Dermis blood vessel endothelial cell (primary cell): ENCODE measurements around the gene MYZAP. TPM values are rescaled to one million over a fixed set of nuclear protein-coding genes. Genes with fewer than 3 reads are reported as not detected.

Experiments used
- DNase-seq: peaks from one replicate; pipeline ENCODE4 v3.0.0; 2010
- total RNA-seq: library from RNA; depleted of rRNA; stranded (reverse); fragments of >200 nt; gene quantifications from 2 replicates; pipeline ENCODE4 v1.2.3, GENCODE V29; 2014

The MYZAP gene
- total RNA-seq, 1 donor from 2014 or later = 82.5 TPM

- DNase-seq = no peak
Measured at GRCh38 chr15:57562196-57562769, 29.4 kb upstream of the MYZAP start.

- peak; percentile 59 for DNase-seq
Measured at GRCh38 chr15:57563416-57563815, 28.3 kb upstream of the MYZAP start.

- no peak for DNase-seq
Measured at GRCh38 chr15:57565311-57565710, 26.4 kb upstream of the MYZAP start.

DNA sequence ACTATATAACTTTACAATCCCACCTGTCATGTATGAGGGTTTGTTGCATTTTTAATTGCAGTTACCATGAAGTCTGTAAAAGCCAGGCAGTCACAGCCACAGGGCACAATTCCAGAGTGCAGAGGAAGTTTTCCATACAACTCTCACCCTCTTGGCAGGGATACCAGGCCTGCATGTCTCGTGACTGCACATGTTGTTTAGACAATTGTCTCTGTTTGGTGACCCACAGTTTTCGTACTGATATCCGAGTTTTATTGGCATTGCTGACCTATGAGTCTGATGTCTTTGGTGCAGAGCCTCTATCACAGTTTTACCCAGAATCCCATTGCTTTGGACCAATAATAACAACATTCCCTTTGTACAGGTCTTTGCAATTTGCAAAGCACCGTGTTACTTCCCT, 24.9 kb upstream of the MYZAP start:
- peak; percentile 78 for DNase-seq

DNA sequence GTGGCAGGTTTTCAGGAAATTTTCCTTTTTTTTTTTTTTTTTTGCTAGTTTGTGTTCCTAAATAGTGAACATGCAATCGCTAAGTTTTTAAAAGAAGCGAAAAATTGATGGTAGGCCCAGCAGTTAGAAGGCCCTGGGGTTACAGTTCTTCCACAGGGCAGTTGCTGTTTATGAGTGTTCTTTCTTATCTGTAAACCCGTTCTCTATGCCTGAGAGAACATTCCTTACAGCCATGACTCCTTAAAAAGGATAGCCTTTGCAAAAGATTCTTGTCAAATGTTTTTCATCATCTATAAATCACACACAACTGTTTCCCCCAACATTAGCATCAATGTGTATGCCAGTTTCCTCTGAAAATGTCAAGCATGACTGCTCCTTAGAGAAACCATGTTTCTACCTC, 23.8 kb upstream of the MYZAP start:
- no peak for DNase-seq

GRCh38 chr15:57568299-57568698, 23.4 kb upstream of the MYZAP start:
- DNase-seq = no peak

- no peak for DNase-seq
Measured at GRCh38 chr15:57570340-57570739, 21.4 kb upstream of the MYZAP start.

DNA sequence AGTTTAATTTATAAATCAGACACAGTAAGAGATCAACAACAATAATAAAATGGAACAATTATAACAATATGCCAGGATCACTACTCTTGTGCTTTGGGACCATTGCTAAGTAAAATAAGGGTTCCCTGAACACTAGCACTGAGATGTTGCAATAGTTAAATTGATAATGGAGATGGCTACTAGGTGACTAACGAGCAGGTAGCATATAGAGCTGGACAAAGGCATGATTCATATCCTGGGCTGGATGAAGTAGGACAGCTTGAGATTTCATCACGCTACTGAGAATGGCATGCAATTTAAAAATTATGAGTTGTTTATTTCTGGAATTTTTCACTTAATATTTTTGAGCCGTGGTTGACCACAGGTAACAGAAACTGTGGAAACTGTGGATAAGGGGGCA, 20.7 kb upstream of the MYZAP start:
- peak; percentile 67 for DNase-seq

DNA sequence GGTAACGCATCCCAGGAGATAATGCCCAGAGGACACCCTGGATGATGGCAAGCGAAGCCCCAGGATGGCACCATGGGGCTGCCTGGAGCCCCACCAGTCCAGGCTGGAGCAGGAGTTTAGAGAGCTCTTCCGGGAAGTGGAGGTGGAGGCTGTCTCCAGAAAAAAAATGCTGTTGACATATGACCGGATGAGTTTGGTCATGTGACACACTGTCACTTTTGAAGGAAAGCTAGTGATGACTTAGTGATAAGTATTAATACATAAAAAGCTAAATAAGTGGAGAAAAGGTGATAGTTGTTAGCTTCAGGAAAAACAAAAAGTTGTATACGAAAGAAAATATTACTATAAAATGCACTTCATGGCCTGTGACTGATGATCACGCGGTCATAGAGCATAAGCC, 20.0 kb upstream of the MYZAP start:
- no peak for DNase-seq

DNA sequence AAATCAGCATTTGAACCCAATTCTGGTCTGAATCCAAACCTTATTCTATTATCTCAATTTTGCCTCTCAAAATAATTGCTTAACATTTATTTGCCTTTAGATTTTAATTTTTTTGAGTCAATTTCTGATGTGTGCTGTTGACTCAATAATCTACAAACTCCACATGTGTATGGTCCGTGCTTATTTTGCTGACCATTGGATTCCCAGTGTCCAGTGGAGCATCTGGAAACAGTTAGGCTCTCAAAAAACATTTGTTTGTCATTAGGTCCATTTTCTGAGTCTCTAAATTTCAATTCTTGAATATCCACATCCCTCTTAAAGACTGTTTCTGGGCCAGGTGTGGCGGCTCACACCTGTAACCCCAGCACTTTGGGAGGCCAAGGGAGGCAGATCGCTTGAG, 19.2 kb upstream of the MYZAP start:
- DNase-seq = no peak

DNA sequence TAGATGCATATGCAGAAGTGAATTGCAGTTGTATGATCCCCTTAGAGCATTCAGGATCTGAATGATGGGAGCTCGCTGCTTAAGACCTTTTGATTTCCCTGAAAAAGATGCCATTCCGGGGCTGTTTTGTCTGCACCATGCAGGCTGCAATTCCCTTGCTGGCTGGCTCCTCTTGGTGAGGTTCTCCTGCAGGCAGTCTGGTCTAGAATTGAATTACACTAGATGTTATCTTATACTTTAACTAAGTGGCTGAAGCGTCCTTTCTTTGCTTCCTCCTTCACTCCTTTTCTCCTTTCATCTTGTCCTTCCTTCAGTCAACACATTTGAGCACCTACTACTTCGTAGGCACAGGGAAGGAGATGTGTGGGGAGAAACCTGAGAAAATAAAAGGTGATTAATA, 18.6 kb upstream of the MYZAP start:
- no peak for DNase-seq

DNA sequence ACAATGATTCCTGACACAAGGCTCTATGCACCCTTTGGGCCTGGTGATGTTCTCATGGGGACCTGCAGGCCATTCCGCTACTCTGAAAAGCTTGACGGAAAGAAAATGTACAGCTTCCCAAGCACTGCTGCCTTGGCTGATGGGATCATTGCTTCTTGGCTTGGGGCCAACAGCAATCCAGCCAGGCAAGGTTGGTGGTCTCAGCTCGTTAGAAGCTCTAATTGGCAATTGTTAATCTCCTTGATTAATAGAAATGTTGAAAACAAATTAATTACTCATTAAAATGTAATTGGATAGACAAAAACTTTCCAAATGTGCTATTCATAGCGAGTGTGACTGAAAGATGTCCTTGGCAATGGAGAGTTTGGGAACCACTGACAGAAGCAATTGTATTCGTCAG, 16.3 kb upstream of the MYZAP start:
- DNase-seq = no peak

- peak; percentile 85 for DNase-seq
Measured at GRCh38 chr15:57578288-57578900, 13.3 kb upstream of the MYZAP start.

GRCh38 chr15:57580428-57580827, 11.3 kb upstream of the MYZAP start:
- no peak for DNase-seq

DNA sequence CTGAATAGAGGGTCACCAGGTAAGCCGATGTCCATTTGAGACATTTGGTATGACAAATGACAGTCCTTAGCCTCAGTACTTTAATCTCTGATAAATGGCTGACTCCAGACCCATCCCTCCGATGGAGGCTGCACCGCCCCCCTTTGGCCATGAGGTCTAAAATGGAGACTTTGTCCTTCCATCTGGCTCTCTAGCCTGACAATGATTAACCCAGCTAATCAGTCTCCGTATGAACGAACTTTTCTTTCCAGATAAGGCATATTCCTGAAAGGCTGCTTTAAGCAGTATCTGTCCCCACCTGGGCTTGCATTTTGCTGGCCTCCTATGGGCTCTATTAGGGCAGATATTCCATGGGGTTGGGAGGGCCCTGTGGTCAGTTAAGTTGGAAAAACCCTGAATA, 10.8 kb upstream of the MYZAP start:
- no peak for DNase-seq

GRCh38 chr15:57582090-57582489, 9.6 kb upstream of the MYZAP start:
- DNase-seq = no peak

DNA sequence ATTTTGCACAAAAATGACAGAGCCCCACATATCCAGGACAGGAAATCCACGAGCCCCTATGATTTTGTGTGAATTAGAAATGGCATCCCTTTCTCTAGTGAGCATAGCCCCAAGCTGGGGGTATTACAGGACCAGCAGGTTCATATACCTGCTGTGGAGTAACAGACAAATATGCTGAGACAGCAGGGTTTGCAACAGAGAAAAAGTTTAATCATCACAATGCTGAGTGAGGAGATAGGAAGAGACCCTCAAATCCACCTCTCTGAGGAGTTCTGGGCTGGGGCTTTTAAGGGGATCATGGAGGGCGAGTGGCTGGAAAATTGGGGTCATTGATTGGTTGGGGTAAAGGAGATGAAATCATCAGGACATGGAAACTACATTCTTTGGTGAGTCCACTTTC, 8.4 kb upstream of the MYZAP start:
- no peak for DNase-seq

GRCh38 chr15:57583720-57584119, 8.0 kb upstream of the MYZAP start:
- no peak for DNase-seq

DNA sequence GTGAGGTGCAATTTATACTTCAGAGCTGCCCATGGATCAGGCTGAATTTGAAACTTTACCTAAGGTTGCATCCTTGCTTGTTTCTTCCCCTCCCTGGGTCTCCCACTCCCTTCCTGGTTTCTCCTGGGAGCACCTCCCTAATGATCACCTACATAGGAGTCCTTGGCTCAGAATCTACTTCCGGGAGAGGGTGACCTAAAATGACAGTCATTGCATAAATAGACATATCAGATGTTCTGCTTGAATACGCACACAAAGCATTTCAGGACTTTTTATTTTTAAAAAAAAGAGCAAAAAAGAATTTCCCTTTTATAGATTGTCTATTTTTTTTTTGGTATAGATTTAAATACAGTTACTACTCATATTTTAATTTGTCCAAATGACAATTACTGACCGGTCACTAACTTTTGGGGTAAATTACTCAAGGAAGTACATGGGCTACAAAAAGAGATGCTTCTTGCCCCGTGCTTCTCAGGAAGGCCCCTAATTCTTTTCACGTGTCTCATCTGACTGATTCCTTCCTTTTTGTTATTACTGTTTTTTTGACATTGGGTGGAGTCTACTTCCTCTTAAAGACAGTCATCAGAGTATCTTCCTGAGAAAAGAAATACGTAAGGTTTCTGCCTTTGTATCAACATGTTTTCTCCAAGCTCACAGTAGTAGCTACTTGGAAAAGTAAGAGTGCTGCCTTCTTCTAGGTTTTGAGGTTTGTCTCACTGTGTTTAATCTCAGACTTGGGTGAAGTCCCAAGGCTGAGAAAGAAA, 4.9 kb upstream of the MYZAP start:
- no peak for DNase-seq

DNA sequence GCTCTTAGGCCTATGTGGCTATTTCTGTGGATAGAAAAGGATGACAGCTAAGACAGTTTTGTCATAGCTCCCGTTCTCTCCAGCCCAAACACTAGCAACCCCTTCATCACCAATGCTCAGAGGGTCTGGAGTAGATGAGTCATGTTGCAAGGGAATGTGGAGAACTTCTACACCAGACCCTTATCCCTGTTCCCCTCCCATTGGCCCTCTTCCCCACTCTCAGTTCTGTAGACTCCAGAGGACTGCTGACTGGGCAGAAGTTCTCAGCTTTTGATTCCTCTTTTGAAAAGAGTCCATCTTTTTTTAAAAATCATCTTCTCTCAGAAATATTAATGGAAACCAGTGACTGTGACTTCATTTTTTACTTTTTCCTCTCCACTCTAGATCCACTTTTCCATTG, 2.4 kb upstream of the MYZAP start:
- no peak for DNase-seq

GRCh38 chr15:57589754-57590153, 1.9 kb upstream of the MYZAP start:
- no peak for DNase-seq

DNA sequence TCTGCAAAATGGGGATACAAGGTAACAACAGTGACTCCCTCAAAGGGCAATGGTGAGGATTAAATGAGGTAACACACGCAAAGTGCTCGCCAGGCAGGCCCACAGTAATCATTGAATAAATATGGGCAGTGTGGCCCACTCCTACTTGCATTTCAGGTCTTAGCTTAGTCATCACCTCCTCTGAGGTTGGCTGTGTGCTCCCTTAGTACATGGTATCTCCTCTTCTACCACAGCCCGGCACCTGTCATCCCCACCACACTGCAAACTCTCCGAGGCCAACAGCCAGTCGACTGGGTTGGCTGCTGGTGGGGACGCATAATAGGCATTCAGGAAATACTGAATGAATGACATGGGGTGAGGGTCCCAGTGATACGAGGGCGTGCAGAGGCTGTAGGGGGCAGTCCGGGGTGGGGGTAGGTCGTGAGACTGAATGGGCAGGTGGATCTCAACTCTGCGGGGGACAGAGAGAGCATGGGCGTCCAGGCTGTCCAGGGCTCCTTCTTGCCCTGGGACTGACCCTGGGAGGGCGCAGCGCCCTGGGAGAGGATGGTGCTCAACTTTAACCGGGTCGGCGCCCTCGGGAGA, 375 bp upstream of the MYZAP start:
- DNase-seq = no peak

- no peak for DNase-seq
Measured at GRCh38 chr15:57592426-57592825, 722 bp downstream of the MYZAP start.

DNA sequence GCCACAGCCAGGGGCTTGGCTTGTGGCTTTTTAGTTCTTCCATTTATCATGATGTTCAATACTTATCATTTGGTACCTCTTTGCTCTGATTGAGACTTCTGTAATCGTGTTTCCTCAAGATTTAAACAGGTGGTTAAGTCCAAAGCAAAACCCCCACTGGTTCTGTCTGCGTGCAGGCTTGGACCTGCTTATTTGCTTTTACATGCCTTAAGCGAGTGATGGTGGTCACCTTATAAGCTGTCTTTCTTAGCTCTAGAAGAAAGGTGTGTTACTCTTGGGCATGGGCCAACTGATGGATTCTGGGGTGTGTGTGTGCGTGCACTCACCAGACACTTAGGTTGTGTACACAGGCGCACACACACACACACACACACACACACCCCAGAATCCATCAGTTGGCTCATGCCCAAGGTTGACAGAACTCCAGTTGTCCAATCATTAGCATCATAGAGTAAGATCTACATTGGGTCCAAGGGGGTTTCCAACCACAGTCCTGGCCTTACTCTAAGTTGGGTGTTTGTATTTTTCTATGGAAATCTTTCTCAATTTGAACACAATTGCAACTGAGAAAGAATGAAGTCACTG, 1.2 kb downstream of the MYZAP start:
- DNase-seq = no peak
